Endodermal cell (in vitro differentiated cells): ENCODE results near the gene MGAT5. TPM values are rescaled to one million over a fixed set of nuclear protein-coding genes. Genes with fewer than 3 reads are reported as not detected.

Source experiments
- DNase-seq: peaks from one replicate; pipeline ENCODE4 v3.0.0-alpha.2; 2017
- H3K27ac ChIP-seq: 2 replicates; pipeline ENCODE4 v1.5.1; 2013; ENCODE audit warnings: mild to moderate bottlenecking, low read depth, low read length, moderate library complexity
- H3K27me3 ChIP-seq: 2 replicates; pipeline ENCODE4 v1.6.1; 2013; ENCODE audit warnings: mild to moderate bottlenecking, low read length, moderate library complexity; ENCODE audit not compliant: insufficient read depth, control insufficient read depth, poor library complexity, severe bottlenecking
- H3K36me3 ChIP-seq: 2 replicates; pipeline ENCODE4 v1.7.0; 2013; ENCODE audit warnings: mild to moderate bottlenecking, low read length, moderate library complexity; ENCODE audit not compliant: control insufficient read depth, insufficient read depth
- H3K4me1 ChIP-seq: one replicate; pipeline ENCODE4 v1.7.0; 2013; ENCODE audit warnings: low read length; ENCODE audit not compliant: control insufficient read depth, insufficient read depth
- H3K4me3 ChIP-seq: 2 replicates; pipeline ENCODE4 v1.5.1; 2013; ENCODE audit warnings: mild to moderate bottlenecking, low read length, moderate library complexity
- H3K9ac ChIP-seq: 2 replicates; pipeline ENCODE4 v1.6.1; 2013; ENCODE audit warnings: mild to moderate bottlenecking, low read length, moderate library complexity; ENCODE audit not compliant: poor library complexity, severe bottlenecking; ENCODE audit errors: extremely low read depth
- H3K9me3 ChIP-seq: 2 replicates; pipeline ENCODE4 v1.6.1; 2013; ENCODE audit warnings: mild to moderate bottlenecking, low read length, moderate library complexity; ENCODE audit not compliant: control insufficient read depth
- H3K27ac Mint-ChIP-seq: 2 replicates; pipeline ENCODE4 v1.8.0; 2020; ENCODE audit warnings: mixed read lengths
- H3K27me3 Mint-ChIP-seq: 2 replicates; pipeline ENCODE4 v1.8.0; 2021; ENCODE audit warnings: mild to moderate bottlenecking, mixed read lengths; ENCODE audit not compliant: insufficient read depth
- H3K36me3 Mint-ChIP-seq: 2 replicates; pipeline ENCODE4 v1.8.0; 2020; ENCODE audit warnings: low read depth, mixed read lengths
- H3K4me1 Mint-ChIP-seq: 2 replicates; pipeline ENCODE4 v1.8.0; 2020; ENCODE audit warnings: mixed read lengths
- H3K4me3 Mint-ChIP-seq: 2 replicates; pipeline ENCODE4 v1.8.0; 2020; ENCODE audit warnings: mild to moderate bottlenecking, moderate library complexity, mixed read lengths
- H3K9me3 Mint-ChIP-seq: 2 replicates; pipeline ENCODE4 v1.8.0; 2020; ENCODE audit warnings: mild to moderate bottlenecking, mixed read lengths
- WGBS, 2 experiments: methylation state at CpG; one replicate each; pipeline versions ENCODE4 v1.1.5 to v1.1.7; 2013; ENCODE audit warnings: missing lambda C conversion rate in 2 of 2, mixed read lengths in 1 of 2; ENCODE audit not compliant: insufficient coverage in 1 of 2, insufficient read length in 1 of 2; 5-methylcytosine and 5-hydroxymethylcytosine counted together
- total RNA-seq, 2 donors: library from RNA; stranded (reverse); fragmentation: NEBNext Ultra II Directional in 1 of 2; extraction: Animal tissue kit (Norgen Biotek cat#: 25700) in 1 of 2; gene quantifications; 2 replicates in 1 of 2; 3 replicates in 1 of 2; pipeline ENCODE4 v1.2.1, GENCODE V29; 2021
- TF ChIP-seq, protein P1 (sequence below): fragments of 200-600 bp; sonication (generic); conservative IDR thresholded peaks from 2 replicates; pipeline ENCODE4 v1.5.0; 2021; ENCODE audit warnings: antibody characterized with exemption, mild to moderate bottlenecking

Gene MGAT5
- total RNA-seq, 2 donors from 2014 or later: 57.2 to 78.4 TPM

DNA sequence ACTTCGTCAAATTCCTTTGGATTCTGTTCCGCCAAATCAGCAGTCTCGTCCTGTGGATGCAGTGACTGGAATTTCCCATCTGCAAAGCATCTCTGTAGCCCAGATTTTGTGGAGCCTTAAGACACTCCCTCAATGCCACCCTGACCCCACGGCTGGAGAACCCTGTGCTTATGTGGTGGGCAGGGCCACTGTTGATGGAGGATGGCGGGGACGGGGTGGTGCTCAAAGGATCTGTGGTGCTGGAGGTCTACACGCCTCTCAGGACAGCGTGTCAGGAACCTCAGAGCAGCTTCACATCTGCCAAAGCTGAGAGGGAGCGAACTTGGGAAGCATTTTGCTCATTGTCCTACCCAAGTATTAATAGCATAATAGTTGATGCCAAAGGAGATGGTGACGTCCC lies 200.1 kb downstream of the MGAT5 start:
- H3K36me3 Mint-ChIP-seq: peaks cover 7% of the 10 kb centered on the region
- peaks cover 7% of the 10 kb centered on the region for H3K4me1 ChIP-seq
- peaks cover 6% of the 10 kb centered on the region for H3K36me3 ChIP-seq
- H3K4me3 ChIP-seq: no peak overlapping the region
- H3K4me1 Mint-ChIP-seq: peaks cover 3% of the 10 kb centered on the region
- DNase-seq: peak; percentile 17
- TF ChIP-seq, protein P1, sequence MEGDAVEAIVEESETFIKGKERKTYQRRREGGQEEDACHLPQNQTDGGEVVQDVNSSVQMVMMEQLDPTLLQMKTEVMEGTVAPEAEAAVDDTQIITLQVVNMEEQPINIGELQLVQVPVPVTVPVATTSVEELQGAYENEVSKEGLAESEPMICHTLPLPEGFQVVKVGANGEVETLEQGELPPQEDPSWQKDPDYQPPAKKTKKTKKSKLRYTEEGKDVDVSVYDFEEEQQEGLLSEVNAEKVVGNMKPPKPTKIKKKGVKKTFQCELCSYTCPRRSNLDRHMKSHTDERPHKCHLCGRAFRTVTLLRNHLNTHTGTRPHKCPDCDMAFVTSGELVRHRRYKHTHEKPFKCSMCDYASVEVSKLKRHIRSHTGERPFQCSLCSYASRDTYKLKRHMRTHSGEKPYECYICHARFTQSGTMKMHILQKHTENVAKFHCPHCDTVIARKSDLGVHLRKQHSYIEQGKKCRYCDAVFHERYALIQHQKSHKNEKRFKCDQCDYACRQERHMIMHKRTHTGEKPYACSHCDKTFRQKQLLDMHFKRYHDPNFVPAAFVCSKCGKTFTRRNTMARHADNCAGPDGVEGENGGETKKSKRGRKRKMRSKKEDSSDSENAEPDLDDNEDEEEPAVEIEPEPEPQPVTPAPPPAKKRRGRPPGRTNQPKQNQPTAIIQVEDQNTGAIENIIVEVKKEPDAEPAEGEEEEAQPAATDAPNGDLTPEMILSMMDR: no peak
- H3K9ac ChIP-seq: no peak overlapping the region
- no peaks in the 10 kb centered on the region for H3K27me3 Mint-ChIP-seq
- no peaks in the 10 kb centered on the region for H3K27me3 ChIP-seq
- H3K9me3 Mint-ChIP-seq: no peaks in the 10 kb centered on the region
- no peak overlapping the region for H3K27ac ChIP-seq
- no peak overlapping the region for H3K4me3 Mint-ChIP-seq
- WGBS, 2 experiments: 86 to 92% methylated on average over 7 to 10 of the region's 10 CpGs
- no peak overlapping the region for H3K27ac Mint-ChIP-seq
- H3K9me3 ChIP-seq: no peaks in the 10 kb centered on the region

DNA sequence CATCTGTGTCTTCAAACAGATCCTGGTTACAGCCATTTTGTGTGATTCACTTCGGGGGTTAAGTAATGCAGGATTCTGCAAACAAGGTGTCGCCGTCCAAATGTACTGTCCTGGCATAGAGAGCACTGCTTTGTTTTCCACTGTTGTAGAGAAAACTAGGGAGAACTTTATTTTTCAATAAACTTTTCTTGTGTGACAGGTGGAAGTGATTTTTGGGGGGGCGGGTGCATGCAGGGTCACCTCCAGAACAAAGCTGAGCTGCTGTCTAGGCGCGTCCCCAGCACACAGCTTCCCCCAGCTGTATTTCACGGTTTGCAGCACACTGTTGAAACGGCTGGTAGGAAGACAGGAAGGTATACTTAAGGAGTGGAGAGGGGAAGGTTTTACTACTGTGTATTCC lies 200.6 kb downstream of the MGAT5 start:
- peak; percentile 35 for DNase-seq
- TF ChIP-seq, protein P1: no peak
- no peak overlapping the region for H3K9ac ChIP-seq
- H3K4me3 ChIP-seq: no peak overlapping the region
- Mint-ChIP-seq H3K4me3 (no peak overlapping the region), H3K27ac (no peak overlapping the region), H3K4me1 (peaks cover 3% of the 10 kb centered on the region), H3K9me3 (no peaks in the 10 kb centered on the region), H3K36me3 (peaks cover 5% of the 10 kb centered on the region), H3K27me3 (no peaks in the 10 kb centered on the region)
- no peak overlapping the region for H3K27ac ChIP-seq
- H3K4me1 ChIP-seq: peaks cover 7% of the 10 kb centered on the region
- WGBS, 2 experiments: 94 to 100% methylated on average over 1 to 7 of the region's 8 CpGs
- H3K27me3 ChIP-seq: no peaks in the 10 kb centered on the region
- peaks cover 6% of the 10 kb centered on the region for H3K36me3 ChIP-seq
- no peaks in the 10 kb centered on the region for H3K9me3 ChIP-seq

- Mint-ChIP-seq H3K4me3 (no peak overlapping the region), H3K36me3 (peaks cover 2% of the 10 kb centered on the region), H3K9me3 (no peaks in the 10 kb centered on the region), H3K27ac (no peak overlapping the region), H3K4me1 (peaks cover 3% of the 10 kb centered on the region), H3K27me3 (no peaks in the 10 kb centered on the region)
- TF ChIP-seq, protein P1: no peak
- Histone ChIP-seq H3K36me3 (peaks cover 6% of the 10 kb centered on the region), H3K4me3 (no peak overlapping the region), H3K9ac (no peak overlapping the region), H3K27ac (no peak overlapping the region), H3K4me1 (peaks cover 7% of the 10 kb centered on the region), H3K27me3 (no peaks in the 10 kb centered on the region), H3K9me3 (no peaks in the 10 kb centered on the region)
- 94 to 95% methylated on average over 4 to 6 of the region's 6 CpGs for WGBS, 2 experiments
- DNase-seq: peak; percentile 32
Observed at GRCh38 chr2:134454931-134455330, 201.1 kb downstream of the MGAT5 start.
